Measurements from ENCODE around the gene TJP3. TPM values are rescaled to one million over a fixed set of nuclear protein-coding genes. Genes with fewer than 3 reads are reported as not detected.

The TJP3 gene
- total and polyA plus RNA-seq, 10 of the 15 experiments (the other 5 are each of a cell fraction or from before 2014, with no cell fraction given): 0.04 to 1.2 (median 0.29) TPM; not detected in 6

DNA sequence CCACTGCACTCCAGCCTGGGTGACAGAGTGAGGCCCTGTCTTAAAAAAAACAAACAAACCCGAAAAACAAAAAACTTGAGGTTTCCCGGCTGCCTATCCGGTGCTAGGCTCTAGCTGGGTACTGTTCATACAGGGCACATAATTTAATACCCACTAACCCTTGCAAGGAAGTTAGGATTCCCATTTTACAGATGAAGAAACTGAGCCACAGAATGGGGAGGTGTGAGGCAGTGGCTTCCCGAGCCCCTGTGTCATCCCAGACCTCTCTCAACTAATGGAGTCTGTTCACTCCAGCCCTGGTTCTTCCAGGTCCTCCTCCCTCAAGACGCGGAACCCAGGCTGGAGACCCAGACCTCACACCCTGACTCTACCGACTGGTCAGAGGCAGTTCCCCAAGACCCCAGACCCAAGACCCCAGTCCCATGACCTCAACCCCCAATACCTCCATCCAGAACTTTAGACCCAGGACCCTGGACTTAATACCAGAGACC is 52.7 kb downstream of the TJP3 start:
- no peaks in the 10 kb centered on the region for H3K9me3 ChIP-seq (replicated peaks; ENCODE audit: control insufficient read depth, insufficient read depth, low read length)
- H3K27ac ChIP-seq (ENCODE audit: control insufficient read depth, insufficient read depth): peak overlapping the region; percentile 69
- no peaks in the 10 kb centered on the region for H3K27me3 ChIP-seq (replicated peaks in 1 of 2; ENCODE audit: control insufficient read depth in 2 of 2, insufficient read depth in 2 of 2, low read length in 1 of 2)
- peaks cover 25% of the 10 kb centered on the region for H3K79me2 ChIP-seq (ENCODE audit: control insufficient read depth, insufficient read depth, low read length)
- ChIA-PET CTCF (interaction anchor here (0.6 to 1.1 kb wide), 2 partner anchors 7 to 8 kb away, joined by 3 to 6 read pairs; no protein-coding TSS in a partner anchor), SMC1A (ENCODE audit: uncharacterized antibody, unreplicated experiment) (no interaction called here), RAD21 (ENCODE audit: unreplicated experiment) (interaction anchor here (2.1 kb wide), 1 partner anchor 227 kb away, joined by 7 read pairs; no protein-coding TSS in a partner anchor), POLR2A (interaction anchor here (0.6 to 1.2 kb wide), 4 partner anchors 8 to 208 kb away, joined by 3 to 7 read pairs (median 4); no protein-coding TSS in a partner anchor)
- peak overlapping the region; percentile 84 for H3K9ac ChIP-seq (ENCODE audit: control insufficient read depth, insufficient read depth, low read length)
- ATAC-seq (no peak), DNase-seq (ENCODE audit: low read depth, low spot score) (no peak), FAIRE-seq (no peak)
- TSS peak; percentile 86 for BruUV-seq (replicated peaks)
- no peaks in the 10 kb centered on the region for H4K20me1 ChIP-seq (ENCODE audit: control insufficient read depth, insufficient read depth)
- WGBS (ENCODE audit: insufficient coverage, insufficient replicate concordance, low lambda C conversion rate, missing lambda C conversion rate): 4% methylated on average over 7 of the region's 7 CpGs
- intact Hi-C loops (cut with micrococcal nuclease; ENCODE audit: unreplicated experiment): no loop called here
- peak overlapping the region; percentile 85 for H3K4me2 ChIP-seq (ENCODE audit: control insufficient read depth, insufficient read depth)
- H3K4me1 ChIP-seq (ENCODE audit: control insufficient read depth, insufficient read depth, low read length): peaks cover 4% of the 10 kb centered on the region; the same call in 1 of the 2 replicates
- H3K36me3 ChIP-seq (ENCODE audit: control insufficient read depth in 2 of 2, insufficient read depth in 2 of 2, low read length in 1 of 2): no peaks in the 10 kb centered on the region; a peak in 3 of 4 replicates
- peak overlapping the region; percentile 96 for H2AFZ ChIP-seq (ENCODE audit: control insufficient read depth, low read depth, low read length)
- peak overlapping the region; percentile 91 for H3K4me3 ChIP-seq
- 0 out of 2 replicates have a peak, but pooled peaks have one; percentile 65 for TF ChIP-seq WRNIP1 (IDR thresholded peaks at IDR 0.05; ENCODE audit: borderline replicate concordance, low read depth, low read length)
- TF ChIP-seq, protein P1, sequence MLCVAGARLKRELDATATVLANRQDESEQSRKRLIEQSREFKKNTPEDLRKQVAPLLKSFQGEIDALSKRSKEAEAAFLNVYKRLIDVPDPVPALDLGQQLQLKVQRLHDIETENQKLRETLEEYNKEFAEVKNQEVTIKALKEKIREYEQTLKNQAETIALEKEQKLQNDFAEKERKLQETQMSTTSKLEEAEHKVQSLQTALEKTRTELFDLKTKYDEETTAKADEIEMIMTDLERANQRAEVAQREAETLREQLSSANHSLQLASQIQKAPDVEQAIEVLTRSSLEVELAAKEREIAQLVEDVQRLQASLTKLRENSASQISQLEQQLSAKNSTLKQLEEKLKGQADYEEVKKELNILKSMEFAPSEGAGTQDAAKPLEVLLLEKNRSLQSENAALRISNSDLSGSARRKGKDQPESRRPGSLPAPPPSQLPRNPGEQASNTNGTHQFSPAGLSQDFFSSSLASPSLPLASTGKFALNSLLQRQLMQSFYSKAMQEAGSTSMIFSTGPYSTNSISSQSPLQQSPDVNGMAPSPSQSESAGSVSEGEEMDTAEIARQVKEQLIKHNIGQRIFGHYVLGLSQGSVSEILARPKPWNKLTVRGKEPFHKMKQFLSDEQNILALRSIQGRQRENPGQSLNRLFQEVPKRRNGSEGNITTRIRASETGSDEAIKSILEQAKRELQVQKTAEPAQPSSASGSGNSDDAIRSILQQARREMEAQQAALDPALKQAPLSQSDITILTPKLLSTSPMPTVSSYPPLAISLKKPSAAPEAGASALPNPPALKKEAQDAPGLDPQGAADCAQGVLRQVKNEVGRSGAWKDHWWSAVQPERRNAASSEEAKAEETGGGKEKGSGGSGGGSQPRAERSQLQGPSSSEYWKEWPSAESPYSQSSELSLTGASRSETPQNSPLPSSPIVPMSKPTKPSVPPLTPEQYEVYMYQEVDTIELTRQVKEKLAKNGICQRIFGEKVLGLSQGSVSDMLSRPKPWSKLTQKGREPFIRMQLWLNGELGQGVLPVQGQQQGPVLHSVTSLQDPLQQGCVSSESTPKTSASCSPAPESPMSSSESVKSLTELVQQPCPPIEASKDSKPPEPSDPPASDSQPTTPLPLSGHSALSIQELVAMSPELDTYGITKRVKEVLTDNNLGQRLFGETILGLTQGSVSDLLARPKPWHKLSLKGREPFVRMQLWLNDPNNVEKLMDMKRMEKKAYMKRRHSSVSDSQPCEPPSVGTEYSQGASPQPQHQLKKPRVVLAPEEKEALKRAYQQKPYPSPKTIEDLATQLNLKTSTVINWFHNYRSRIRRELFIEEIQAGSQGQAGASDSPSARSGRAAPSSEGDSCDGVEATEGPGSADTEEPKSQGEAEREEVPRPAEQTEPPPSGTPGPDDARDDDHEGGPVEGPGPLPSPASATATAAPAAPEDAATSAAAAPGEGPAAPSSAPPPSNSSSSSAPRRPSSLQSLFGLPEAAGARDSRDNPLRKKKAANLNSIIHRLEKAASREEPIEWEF (IDR thresholded peaks at IDR 0.05; ENCODE audit: insufficient replicate concordance, low read depth, low read length): no peak
- in situ Hi-C loops (cut with MboI): no loop called here

Measured in GM12878 (cell line).